Keratinocyte (primary cell): ENCODE results near the gene NRP1. TPM values are rescaled to one million over a fixed set of nuclear protein-coding genes. Genes with fewer than 3 reads are reported as not detected.

ENCODE experiments used
- DNase-seq: peaks from one replicate; pipeline ENCODE4 v3.0.0-alpha.2; 2011; ENCODE audit warnings: low read depth, missing footprints, low spot score
- FAIRE-seq: peaks from 2 replicates; lab custom pipeline; 2011; peaks lifted over from hg19 to GRCh38; lab: Jason Lieb, UNC
- H2AFZ ChIP-seq: 2 replicates; pipeline ENCODE4 v1.6.0; 2012; ENCODE audit warnings: low read length, control low read depth, inconsistent platforms; ENCODE audit not compliant: control insufficient read depth
- H3K27ac ChIP-seq: 2 replicates; pipeline ENCODE4 v1.5.1; 2011; ENCODE audit warnings: low read length; ENCODE audit not compliant: control insufficient read depth, insufficient read depth
- H3K27me3 ChIP-seq: 3 replicates; pipeline ENCODE4 v1.6.0; 2011; ENCODE audit warnings: low read length; ENCODE audit not compliant: control insufficient read depth, insufficient read depth; ENCODE audit errors: extremely low read depth
- H3K36me3 ChIP-seq, 2 experiments: 2 replicates in 1 of 2; 3 replicates in 1 of 2; pipeline ENCODE4 v1.5.1; 2011; ENCODE audit warnings: low read length in 2 of 2, mild to moderate bottlenecking in 1 of 2; ENCODE audit not compliant: control insufficient read depth in 2 of 2, insufficient read depth in 2 of 2; ENCODE audit errors: extremely low read depth in 1 of 2
- H3K4me1 ChIP-seq: 3 replicates; pipeline ENCODE4 v1.5.1; 2011; ENCODE audit warnings: low read length; ENCODE audit not compliant: control insufficient read depth, insufficient read depth; ENCODE audit errors: extremely low read depth
- H3K4me2 ChIP-seq: 3 replicates; pipeline ENCODE4 v1.6.0; 2011; ENCODE audit warnings: low read depth, low read length; ENCODE audit not compliant: control insufficient read depth, insufficient read depth; ENCODE audit errors: extremely low read depth
- H3K4me3 ChIP-seq, 3 experiments: fragments of 200-600 bp in 1 of 3; sonication (generic) in 1 of 3; 2 replicates in 2 of 3; 3 replicates in 1 of 3; pipeline ENCODE4 v1.5.1; 2011 to 2016; ENCODE audit warnings: low read length in 3 of 3, mild to moderate bottlenecking in 3 of 3, control low read depth in 2 of 3, inconsistent platforms in 1 of 3, low read depth in 1 of 3, mixed read lengths in 1 of 3, mixed run types in 1 of 3, moderate library complexity in 1 of 3; ENCODE audit not compliant: control insufficient read depth in 2 of 3, insufficient read depth in 2 of 3; ENCODE audit errors: extremely low read depth in 1 of 3
- H3K79me2 ChIP-seq: 2 replicates; pipeline ENCODE4 v1.6.0; 2012; ENCODE audit warnings: low read length; ENCODE audit not compliant: control insufficient read depth, insufficient read depth
- H3K9ac ChIP-seq: 3 replicates; pipeline ENCODE4 v1.6.0; 2011; ENCODE audit warnings: low read length; ENCODE audit not compliant: control insufficient read depth, insufficient read depth; ENCODE audit errors: extremely low read depth
- H3K9me1 ChIP-seq: 3 replicates; pipeline ENCODE4 v1.6.0; 2011; ENCODE audit warnings: low read length; ENCODE audit not compliant: control insufficient read depth, insufficient read depth; ENCODE audit errors: extremely low read depth
- H3K9me3 ChIP-seq: 2 replicates; pipeline ENCODE4 v1.5.1; 2012; ENCODE audit warnings: low read depth, low read length; ENCODE audit not compliant: control insufficient read depth
- H4K20me1 ChIP-seq: 3 replicates; pipeline ENCODE4 v1.6.0; 2011; ENCODE audit warnings: low read length; ENCODE audit not compliant: control insufficient read depth, insufficient read depth; ENCODE audit errors: extremely low read depth
- CTCF ChIP-seq, 3 experiments: IDR thresholded peaks in 1 of 3; conservative IDR thresholded peaks in 1 of 3; optimal IDR thresholded peaks in 1 of 3; 2 replicates in 2 of 3; 3 replicates in 1 of 3; pipeline versions ENCODE3 to v1.5.1; 2011; ENCODE audit warnings: low read length in 3 of 3, mild to moderate bottlenecking in 3 of 3, moderate library complexity in 2 of 3, control low read depth in 1 of 3, inconsistent platforms in 1 of 3; ENCODE audit not compliant: insufficient read depth in 2 of 3; ENCODE audit errors: extremely low read depth in 1 of 3
- EZH2 ChIP-seq: IDR thresholded peaks from one replicate; pipeline ENCODE4 v1.6.1; 2012; ENCODE audit warnings: inconsistent platforms, mild to moderate bottlenecking, low read length, moderate library complexity
- dilution Hi-C: fragments of 300-500 bp; cut with MboI; formaldehyde crosslinking; loops from one replicate; pipeline ENCODE4 v1.7.0; 2020; ENCODE audit warnings: low sequenced_read_pairs; ENCODE audit not compliant: extremely low pct_ligation_motif_present
- polyA plus RNA-seq, 5 experiments: library from polyadenylated mRNA; depleted of rRNA in 3 of 5; stranded (reverse) in 3 of 5; stranded (forward) in 1 of 5; unstranded in 1 of 5; fragments of >200 nt; gene quantifications; 1 replicate in 1 of 5; 2 replicates in 3 of 5; 3 replicates in 1 of 5; pipeline versions ENCODE4 v1.2.1 to v1.2.3, GENCODE V29; 2011 to 2012; ENCODE audit warnings: missing spikeins in 2 of 5, low read depth in 1 of 5, low replicate concordance in 1 of 5

The NRP1 gene
- polyA plus RNA-seq, 1 donor (not counting 4 experiments of a cell fraction or from before 2014, with no cell fraction given) = 36.2 TPM

DNA sequence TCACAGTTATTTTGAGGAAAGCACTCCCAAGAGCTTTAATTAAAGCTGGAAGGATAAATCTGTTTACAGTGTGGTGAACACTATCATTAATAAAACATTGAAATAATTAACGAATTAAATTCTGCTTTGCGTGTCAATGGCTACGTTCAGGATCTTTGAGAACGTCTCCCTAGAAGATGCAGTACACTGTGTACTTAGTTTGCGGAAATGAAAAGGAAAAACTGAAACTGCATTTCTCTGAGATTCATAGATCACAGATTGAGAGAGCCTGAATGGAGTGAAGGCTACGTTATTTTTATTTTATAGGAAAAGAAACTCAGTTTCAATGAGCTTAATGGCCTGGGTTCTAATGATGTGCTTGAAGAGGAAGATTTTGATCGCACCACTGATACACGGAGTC, 85.3 kb downstream of the NRP1 start:
- Histone ChIP-seq H4K20me1 (no peaks in the 10 kb centered on the region), H3K4me3 (no peak overlapping the region), H3K9me1 (no peaks in the 10 kb centered on the region), H3K4me2 (peak overlapping the region; percentile 58), H3K27ac (peak overlapping the region; percentile 71), H3K9me3 (no peaks in the 10 kb centered on the region), H3K27me3 (no peaks in the 10 kb centered on the region), H3K9ac (no peak overlapping the region), H2AFZ (no peak overlapping the region), H3K4me1 (peaks cover 47% of the 10 kb centered on the region), H3K36me3 (peaks cover 5 to 23% of the 10 kb centered on the region in 2 experiments), H3K79me2 (peaks cover 7% of the 10 kb centered on the region)
- DNase-seq (no peak), FAIRE-seq (no peak)
- TF ChIP-seq EZH2 (no peak), CTCF (optimal IDR thresholded peaks at IDR 0.05 in 1 of 3, IDR thresholded peaks at IDR 0.05 in 1 of 3, conservative IDR thresholded peaks at IDR 0.05 in 1 of 3; ENCODE audit: extremely low read depth in 1 of 3, insufficient read depth in 2 of 3, low read length in 3 of 3) (no peak)
- dilution Hi-C loops = no loop called here

DNA sequence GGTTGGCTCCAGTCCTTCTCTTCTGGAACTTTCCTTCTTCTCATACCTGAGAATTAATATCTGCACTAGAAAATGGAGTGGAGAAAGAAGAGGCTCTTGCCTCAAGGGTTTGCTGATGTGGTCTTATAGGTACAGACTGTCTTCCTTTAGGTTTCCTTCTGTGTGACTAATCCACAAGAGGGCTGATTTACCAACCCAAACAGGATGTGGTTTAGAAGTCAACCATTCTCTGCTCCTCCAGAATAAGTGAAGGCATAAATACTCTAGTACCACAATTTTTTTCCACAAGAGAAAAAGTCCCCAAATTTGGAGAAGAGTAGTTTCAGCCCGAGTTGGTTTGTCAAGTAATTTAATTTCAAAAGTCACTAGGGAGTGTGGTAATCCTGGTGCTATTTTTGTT, 85.8 kb downstream of the NRP1 start:
- Histone ChIP-seq H3K9me1 (no peaks in the 10 kb centered on the region), H4K20me1 (no peaks in the 10 kb centered on the region), H3K27me3 (no peaks in the 10 kb centered on the region), H3K4me1 (peaks cover 44% of the 10 kb centered on the region), H3K9ac (no peak overlapping the region), H3K9me3 (no peaks in the 10 kb centered on the region), H3K4me2 (peak overlapping the region; percentile 58), H3K79me2 (peaks cover 7% of the 10 kb centered on the region), H3K4me3 (no peak overlapping the region), H2AFZ (no peak overlapping the region), H3K36me3 (peaks cover 4 to 23% of the 10 kb centered on the region in 2 experiments), H3K27ac (peak overlapping the region; percentile 71)
- FAIRE-seq (peak; percentile 97), DNase-seq (no peak)
- TF ChIP-seq CTCF (optimal IDR thresholded peaks at IDR 0.05 in 1 of 3, IDR thresholded peaks at IDR 0.05 in 1 of 3, conservative IDR thresholded peaks at IDR 0.05 in 1 of 3; ENCODE audit: extremely low read depth in 1 of 3, insufficient read depth in 2 of 3, low read length in 3 of 3) = no peak
- TF ChIP-seq EZH2 = no peak
- dilution Hi-C loops = no loop called here
